ENCODE measurements around the gene CDX1. TPM values are rescaled to one million over a fixed set of nuclear protein-coding genes. Genes with fewer than 3 reads are reported as not detected.

Gene CDX1
- total RNA-seq, 1 donor from 2014 or later: 0.43 TPM

DNA sequence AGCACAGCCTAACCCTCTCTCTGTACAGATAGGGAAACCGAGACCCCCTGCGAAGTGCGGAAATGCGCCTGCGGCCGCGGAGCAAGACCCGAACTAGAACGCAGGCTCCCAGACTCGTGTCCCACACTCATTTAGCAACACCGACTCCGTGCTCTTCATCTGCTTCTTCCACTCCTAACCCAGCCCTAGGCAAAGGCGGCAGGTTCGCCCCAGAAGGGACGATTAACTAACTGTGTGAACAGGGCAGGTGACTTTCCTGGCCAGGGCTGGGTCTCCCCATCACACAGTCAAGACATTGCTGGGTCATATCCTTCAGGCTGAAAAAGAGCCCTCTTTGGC is 903 bp downstream of the CDX1 start:
- TF ChIP-seq, protein P1, sequence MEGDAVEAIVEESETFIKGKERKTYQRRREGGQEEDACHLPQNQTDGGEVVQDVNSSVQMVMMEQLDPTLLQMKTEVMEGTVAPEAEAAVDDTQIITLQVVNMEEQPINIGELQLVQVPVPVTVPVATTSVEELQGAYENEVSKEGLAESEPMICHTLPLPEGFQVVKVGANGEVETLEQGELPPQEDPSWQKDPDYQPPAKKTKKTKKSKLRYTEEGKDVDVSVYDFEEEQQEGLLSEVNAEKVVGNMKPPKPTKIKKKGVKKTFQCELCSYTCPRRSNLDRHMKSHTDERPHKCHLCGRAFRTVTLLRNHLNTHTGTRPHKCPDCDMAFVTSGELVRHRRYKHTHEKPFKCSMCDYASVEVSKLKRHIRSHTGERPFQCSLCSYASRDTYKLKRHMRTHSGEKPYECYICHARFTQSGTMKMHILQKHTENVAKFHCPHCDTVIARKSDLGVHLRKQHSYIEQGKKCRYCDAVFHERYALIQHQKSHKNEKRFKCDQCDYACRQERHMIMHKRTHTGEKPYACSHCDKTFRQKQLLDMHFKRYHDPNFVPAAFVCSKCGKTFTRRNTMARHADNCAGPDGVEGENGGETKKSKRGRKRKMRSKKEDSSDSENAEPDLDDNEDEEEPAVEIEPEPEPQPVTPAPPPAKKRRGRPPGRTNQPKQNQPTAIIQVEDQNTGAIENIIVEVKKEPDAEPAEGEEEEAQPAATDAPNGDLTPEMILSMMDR (IDR thresholded peaks at IDR 0.05; ENCODE audit: unreplicated experiment): no peak
- Mint-ChIP-seq H3K27me3 (peaks cover 68% of the 10 kb centered on the region), H3K36me3 (ENCODE audit: insufficient read depth) (peaks cover 2% of the 10 kb centered on the region), H3K4me1 (ENCODE audit: low read depth) (peaks cover 6% of the 10 kb centered on the region), H3K9me3 (ENCODE audit: low read depth) (no peaks in the 10 kb centered on the region), H3K4me3 (ENCODE audit: low read depth) (no peak overlapping the region), H3K27ac (no peak overlapping the region)
- no peak for DNase-seq (ENCODE audit: low spot score, unreplicated experiment)

DNA sequence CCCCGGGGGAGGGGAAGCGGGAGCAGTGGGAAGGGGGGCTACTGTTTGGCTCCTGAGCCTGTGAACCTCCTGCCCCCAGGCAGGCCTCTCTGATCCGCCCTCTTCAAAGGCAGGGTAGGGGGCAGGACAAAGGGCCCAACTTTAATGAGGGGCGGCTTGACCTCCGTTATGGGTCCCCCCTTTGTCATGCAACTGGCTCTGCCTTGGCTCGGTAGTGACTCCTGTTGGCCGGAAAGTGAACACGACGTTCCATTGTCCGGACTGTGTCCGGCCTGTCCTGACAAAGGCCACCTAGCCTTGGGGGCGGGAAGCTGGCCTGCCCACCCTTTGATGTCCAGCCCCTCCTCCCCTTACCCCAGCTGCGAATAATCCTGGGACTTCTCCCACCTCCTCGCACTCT is 1.3 kb downstream of the CDX1 start:
- no peak overlapping the region for H3K4me3 Mint-ChIP-seq (ENCODE audit: low read depth)

DNA sequence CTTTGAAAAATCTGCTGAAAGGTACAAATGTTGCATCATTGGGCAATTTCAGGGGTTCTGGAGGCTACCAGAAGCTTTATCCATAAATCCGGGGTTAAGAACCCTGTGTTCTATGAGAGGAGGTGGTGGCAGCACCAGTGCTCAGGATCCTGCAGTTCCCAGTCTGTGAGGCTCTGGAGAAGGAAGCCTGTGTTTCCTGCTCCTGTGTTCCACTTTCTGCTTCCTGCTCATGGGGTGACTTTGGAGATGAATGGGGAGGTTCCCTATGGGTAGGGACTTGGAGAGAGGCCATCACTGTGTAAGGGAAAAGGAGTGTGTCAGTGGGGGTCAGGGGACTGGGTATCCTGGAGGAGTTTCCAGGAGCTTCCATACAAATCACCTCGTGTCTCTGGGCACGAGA is 2.3 kb downstream of the CDX1 start:
- H3K27ac Mint-ChIP-seq: no peak overlapping the region

More for the DNA sequence above, 1.3 kb downstream of the CDX1 start:
- peaks cover 69% of the 10 kb centered on the region for H3K27me3 Mint-ChIP-seq
- H3K4me1 Mint-ChIP-seq (ENCODE audit: low read depth): peaks cover 6% of the 10 kb centered on the region
- no peak overlapping the region for H3K27ac Mint-ChIP-seq
- H3K36me3 Mint-ChIP-seq (ENCODE audit: insufficient read depth): peaks cover 2% of the 10 kb centered on the region
- no peak for DNase-seq (ENCODE audit: low spot score, unreplicated experiment)
- TF ChIP-seq, protein P1 (IDR thresholded peaks at IDR 0.05; ENCODE audit: unreplicated experiment): peak; percentile 29
- no peaks in the 10 kb centered on the region for H3K9me3 Mint-ChIP-seq (ENCODE audit: low read depth)

DNA sequence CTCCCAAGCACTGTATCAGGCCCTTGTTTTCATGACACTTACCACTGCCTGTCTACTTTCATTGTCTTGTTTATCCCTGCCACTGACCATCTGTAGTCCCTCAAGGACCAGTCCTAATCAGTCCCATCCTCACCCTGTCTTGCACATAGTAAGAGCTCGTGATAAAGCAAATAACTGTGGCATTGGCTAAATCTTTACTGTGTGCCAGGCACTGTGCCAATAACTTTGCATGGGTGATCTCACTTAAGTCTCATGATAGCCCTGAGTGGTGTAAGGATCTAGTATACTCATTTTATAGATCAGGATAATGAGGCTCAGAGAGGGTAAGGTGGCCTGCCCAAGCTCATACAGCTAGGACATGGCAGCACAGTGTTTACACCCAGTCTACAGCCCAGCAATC is 5.6 kb downstream of the CDX1 start:
- no peaks in the 10 kb centered on the region for H3K9me3 Mint-ChIP-seq (ENCODE audit: low read depth)
- no peak for DNase-seq (ENCODE audit: low spot score, unreplicated experiment)
- H3K4me1 Mint-ChIP-seq (ENCODE audit: low read depth): peaks cover 4% of the 10 kb centered on the region
- no peak overlapping the region for H3K4me3 Mint-ChIP-seq (ENCODE audit: low read depth)
- no peak overlapping the region for H3K27ac Mint-ChIP-seq
- peaks cover 2% of the 10 kb centered on the region for H3K36me3 Mint-ChIP-seq (ENCODE audit: insufficient read depth)
- peaks cover 64% of the 10 kb centered on the region for H3K27me3 Mint-ChIP-seq
- TF ChIP-seq, protein P1 (IDR thresholded peaks at IDR 0.05; ENCODE audit: unreplicated experiment): no peak

More for the DNA sequence above, 2.3 kb downstream of the CDX1 start:
- peaks cover 2% of the 10 kb centered on the region for H3K36me3 Mint-ChIP-seq (ENCODE audit: insufficient read depth)
- H3K27me3 Mint-ChIP-seq: peaks cover 78% of the 10 kb centered on the region
- H3K4me1 Mint-ChIP-seq (ENCODE audit: low read depth): peaks cover 5% of the 10 kb centered on the region
- H3K4me3 Mint-ChIP-seq (ENCODE audit: low read depth): no peak overlapping the region
- H3K9me3 Mint-ChIP-seq (ENCODE audit: low read depth): no peaks in the 10 kb centered on the region
- TF ChIP-seq, protein P1 (IDR thresholded peaks at IDR 0.05; ENCODE audit: unreplicated experiment): no peak
- no peak for DNase-seq (ENCODE audit: low spot score, unreplicated experiment)

DNA sequence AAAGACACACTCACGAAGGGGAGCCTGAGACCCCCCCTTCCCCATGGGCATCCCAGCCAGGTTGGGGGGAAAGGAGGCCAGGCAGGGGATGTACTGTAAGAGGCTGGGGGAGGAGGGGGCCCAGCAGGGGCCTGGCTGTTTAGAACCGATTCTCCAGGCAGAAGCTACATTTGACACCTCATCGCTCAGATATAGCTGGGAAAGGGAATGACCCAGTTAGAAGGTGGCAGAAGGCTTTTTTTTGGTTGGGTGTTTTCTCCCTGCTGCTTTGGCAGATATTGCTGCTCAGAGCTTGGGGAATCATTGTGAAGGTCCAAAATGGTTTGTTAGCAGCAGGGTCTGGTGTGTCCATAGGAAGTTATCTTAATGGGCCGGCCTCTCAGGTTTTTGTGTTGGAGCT is 6.0 kb downstream of the CDX1 start:
- Mint-ChIP-seq H3K4me3 (ENCODE audit: low read depth) (no peak overlapping the region), H3K4me1 (ENCODE audit: low read depth) (peaks cover 2% of the 10 kb centered on the region), H3K27ac (no peak overlapping the region), H3K27me3 (peaks cover 60% of the 10 kb centered on the region), H3K9me3 (ENCODE audit: low read depth) (no peaks in the 10 kb centered on the region), H3K36me3 (ENCODE audit: insufficient read depth) (peaks cover under 1% of the 10 kb centered on the region)
- TF ChIP-seq, protein P1 (IDR thresholded peaks at IDR 0.05; ENCODE audit: unreplicated experiment): no peak
- no peak for DNase-seq (ENCODE audit: low spot score, unreplicated experiment)

Data from progenitor cell of endocrine pancreas (in vitro differentiated cells).